GM12878 (cell line): ENCODE data around the gene NEU4. TPM values are rescaled to one million over a fixed set of nuclear protein-coding genes. Genes with fewer than 3 reads are reported as not detected.

Experiments used
- ATAC-seq: fragments of 200-7000 bp; cut with Tn5 transposase; 3 replicates; pipeline ENCODE4 v1.9.1; 2020; ENCODE audit warnings: mild to moderate bottlenecking, moderate library complexity
- BruUV-seq: library from RNA; stranded (reverse); fragments of 400-500 nt; replicated peaks from 2 replicates; lab custom pipeline; 2021; lab: Mats Ljungman, UMichigan
- CTCF ChIA-PET: fragments of 300-600 bp; sonication (Branson Sonifier 250); formaldehyde crosslinking; extraction: SDS; loops from one replicate; lab custom pipeline; 2021; ENCODE audit warnings: inconsistent platforms; lab: Yijun Ruan, JAX
- POLR2A ChIA-PET: fragments of 350-600 bp; formaldehyde crosslinking; extraction: SDS; loops from one replicate; lab custom pipeline; 2021; ENCODE audit warnings: inconsistent platforms; lab: Charles Lee
- RAD21 ChIA-PET: fragments of 300-600 bp; sonication (Branson Sonifier 250); formaldehyde crosslinking; loops from one replicate; lab custom pipeline; 2023; ENCODE audit warnings: antibody characterized with exemption; ENCODE audit not compliant: unreplicated experiment; lab: Charles Lee
- SMC1A ChIA-PET: fragments of 300-600 bp; sonication (Branson Sonifier 250); formaldehyde crosslinking; loops from one replicate; lab custom pipeline; 2023; ENCODE audit not compliant: unreplicated experiment, uncharacterized antibody; lab: Charles Lee
- DNase-seq: peaks from one replicate; pipeline ENCODE4 v3.0.0-alpha.2; 2011; ENCODE audit warnings: low read depth, low spot score
- FAIRE-seq: peaks from 3 replicates; lab custom pipeline; 2011; peaks lifted over from hg19 to GRCh38; lab: Jason Lieb, UNC
- H2AFZ ChIP-seq: 2 replicates; pipeline ENCODE4 v1.6.0; 2011; ENCODE audit warnings: low read depth, low read length, control low read depth; ENCODE audit not compliant: control insufficient read depth
- H3K27ac ChIP-seq: 2 replicates; pipeline ENCODE4 v1.5.1; 2011; ENCODE audit warnings: control low read depth; ENCODE audit not compliant: control insufficient read depth, insufficient read depth
- H3K27me3 ChIP-seq, 2 experiments: replicated peaks in 1 of 2; 2 replicates each; pipeline versions ENCODE4 v1.6.0 to v1.6.1; 2011; ENCODE audit warnings: low read length in 1 of 2; ENCODE audit not compliant: control insufficient read depth in 2 of 2, insufficient read depth in 2 of 2
- H3K36me3 ChIP-seq, 2 experiments: 2 replicates each; pipeline ENCODE4 v1.5.1; 2011; ENCODE audit warnings: low read length in 1 of 2; ENCODE audit not compliant: control insufficient read depth in 2 of 2, insufficient read depth in 2 of 2
- H3K4me1 ChIP-seq: 2 replicates; pipeline ENCODE4 v1.6.1; 2011; ENCODE audit warnings: mild to moderate bottlenecking, low read length, moderate library complexity, mixed read lengths; ENCODE audit not compliant: control insufficient read depth, insufficient read depth
- H3K4me2 ChIP-seq: 2 replicates; pipeline ENCODE4 v1.6.0; 2011; ENCODE audit warnings: control low read depth; ENCODE audit not compliant: control insufficient read depth, insufficient read depth
- H3K4me3 ChIP-seq: fragments of 200-600 bp; sonication (generic); 2 replicates; pipeline ENCODE4 v1.5.1; 2016
- H3K79me2 ChIP-seq: 2 replicates; pipeline ENCODE4 v1.6.0; 2011; ENCODE audit warnings: low read length; ENCODE audit not compliant: control insufficient read depth, insufficient read depth
- H3K9ac ChIP-seq: 2 replicates; pipeline ENCODE4 v1.8.0; 2011; ENCODE audit warnings: low read length, control low read depth, mixed read lengths; ENCODE audit not compliant: control insufficient read depth, insufficient read depth
- H3K9me3 ChIP-seq: replicated peaks from 3 replicates; pipeline ENCODE4 v1.5.1; 2011; ENCODE audit warnings: mild to moderate bottlenecking, low read length; ENCODE audit not compliant: control insufficient read depth, insufficient read depth
- H4K20me1 ChIP-seq: 2 replicates; pipeline ENCODE4 v1.6.0; 2011; ENCODE audit not compliant: control insufficient read depth, insufficient read depth
- CHD2 ChIP-seq: IDR thresholded peaks from 2 replicates; pipeline ENCODE4 v1.6.1; 2011; ENCODE audit warnings: low read depth, low read length, improper control_type of control experiment, borderline replicate concordance
- CHD4 ChIP-seq: fragments of 200-600 bp; sonication (generic); IDR thresholded peaks from 2 replicates; pipeline ENCODE4 v1.6.1; 2016; ENCODE audit warnings: mild to moderate bottlenecking
- PAX8 ChIP-seq: fragments of 450-650 bp; IDR thresholded peaks from 2 replicates; pipeline ENCODE4 v1.6.1; 2017; ENCODE audit warnings: mild to moderate bottlenecking, moderate library complexity
- RB1 ChIP-seq: fragments of 450-650 bp; formaldehyde crosslinking; IDR thresholded peaks from 2 replicates; pipeline ENCODE4 v1.6.1; 2017; ENCODE audit warnings: mild to moderate bottlenecking, borderline replicate concordance
- SMAD1 ChIP-seq: fragments of 450-650 bp; IDR thresholded peaks from 2 replicates; pipeline ENCODE4 v1.6.1; 2018; ENCODE audit warnings: mild to moderate bottlenecking, low read depth; ENCODE audit not compliant: partially characterized antibody
- SMC3 ChIP-seq: IDR thresholded peaks from 2 replicates; pipeline ENCODE4 v1.6.1; 2011; ENCODE audit warnings: low read length, improper control_type of control experiment, borderline replicate concordance
- TCF12 ChIP-seq: IDR thresholded peaks from 2 replicates; pipeline ENCODE4 v1.6.1; 2011; ENCODE audit warnings: low read depth, mild to moderate bottlenecking, low read length
- ZNF207 ChIP-seq: fragments of 450-650 bp; IDR thresholded peaks from 2 replicates; pipeline ENCODE4 v1.6.1; 2014; ENCODE audit warnings: antibody characterized with exemption, mild to moderate bottlenecking, borderline replicate concordance
- ZNF622 ChIP-seq: fragments of 450-650 bp; IDR thresholded peaks from 2 replicates; pipeline ENCODE4 v1.6.1; 2017; ENCODE audit warnings: mild to moderate bottlenecking, inconsistent platforms
- WGBS: methylation state at CpG from one replicate; pipeline ENCODE4 v1.1.6; 2016; ENCODE audit warnings: low lambda C conversion rate; ENCODE audit not compliant: insufficient replicate concordance, insufficient coverage; ENCODE audit errors: missing lambda C conversion rate; 5-methylcytosine and 5-hydroxymethylcytosine counted together
- in situ Hi-C: fragments of 300-500 bp; cut with MboI; formaldehyde crosslinking; loops from 9 replicates; pipeline ENCODE4 v1.14.3; 2018; ENCODE audit warnings: mixed read lengths
- intact Hi-C: fragments of 100-400 bp; cut with micrococcal nuclease; formaldehyde crosslinking; loops from one replicate; pipeline ENCODE4 v1.14.2; 2022; ENCODE audit not compliant: unreplicated experiment
- polyA plus RNA-seq, 11 experiments: library from polyadenylated mRNA; depleted of rRNA in 4 of 11; unstranded in 6 of 11; stranded (reverse) in 5 of 11; fragments of >200 nt; fragmentation: Nextera tagmentation in 4 of 11; fragmentation: Illumina TruSeq in 1 of 11; extraction: Ambion mirVana in 4 of 11; extraction: Trizol in 1 of 11; gene quantifications; 1 replicate in 1 of 11; 2 replicates in 10 of 11; pipeline versions ENCODE4 v1.2.1 to v1.2.3, GENCODE V29; 2011 to 2016; ENCODE audit warnings: inconsistent platforms in 2 of 11, missing spikeins in 2 of 11, low read depth in 1 of 11
- total RNA-seq, 4 experiments: library from RNA; depleted of rRNA in 3 of 4; stranded (reverse); fragments of >200 nt in 3 of 4; fragmentation: Illumina TruSeq in 1 of 4; extraction: Trizol in 1 of 4; gene quantifications; 2 replicates each; pipeline versions ENCODE4 v1.2.1 to v1.2.3, GENCODE V29; 2013 to 2021
- TF ChIP-seq, protein P1 (sequence below): fragments of 450-650 bp; IDR thresholded peaks from 2 replicates; pipeline ENCODE4 v1.6.1; 2018; ENCODE audit warnings: mild to moderate bottlenecking, low read depth, moderate library complexity; ENCODE audit not compliant: partially characterized antibody

The NEU4 gene
- total and polyA plus RNA-seq, 10 of the 15 experiments (the other 5 are each of a cell fraction or from before 2014, with no cell fraction given) = 0.01 to 0.28 (median 0.14) TPM; not detected in 5

DNA sequence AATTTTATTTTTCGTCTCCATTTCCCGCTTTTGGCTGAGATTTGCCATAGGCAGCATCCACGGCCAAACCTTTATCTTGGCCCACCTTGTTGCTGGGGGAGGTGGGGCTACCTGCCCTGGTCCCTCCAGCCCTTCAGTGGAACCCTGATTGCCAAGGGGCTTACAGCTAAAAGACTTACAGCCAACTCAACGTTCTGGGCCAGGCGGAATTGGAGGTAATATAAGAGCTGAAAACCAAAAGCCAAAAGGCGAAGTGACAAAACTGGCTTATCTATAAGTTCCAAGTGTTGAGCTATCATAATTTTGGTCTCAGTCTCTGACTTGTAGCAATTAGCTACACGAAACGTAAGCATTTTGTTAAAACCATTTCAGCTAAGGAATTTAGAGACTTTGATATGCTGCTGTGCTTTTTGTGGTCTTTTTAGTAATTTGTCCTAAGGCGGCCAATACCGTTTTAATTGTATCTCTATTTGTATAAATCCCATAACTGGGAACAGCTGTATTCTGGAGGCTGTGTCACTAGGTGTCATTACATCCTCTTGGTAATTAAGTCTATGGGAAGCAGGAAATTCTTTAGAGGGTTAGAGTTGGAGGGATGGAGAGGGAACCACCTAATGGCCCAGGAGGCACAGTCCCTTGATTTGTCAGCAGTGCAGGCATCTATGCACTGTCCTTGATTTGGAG is 25.7 kb downstream of the NEU4 start:
- intact Hi-C loops = no loop called here
- Histone ChIP-seq H4K20me1 (no peaks in the 10 kb centered on the region), H2AFZ (no peak overlapping the region), H3K4me3 (no peak overlapping the region), H3K9me3 (no peaks in the 10 kb centered on the region; the same call in 2 of the 3 replicates), H3K27ac (no peak overlapping the region), H3K79me2 (no peaks in the 10 kb centered on the region), H3K4me1 (no peaks in the 10 kb centered on the region), H3K36me3 (no peaks in the 10 kb centered on the region), H3K9ac (no peak overlapping the region), H3K27me3 (0 out of 4 replicates have a peak, but pooled peaks cover 0 to 1% of the 10 kb centered on the region in 2 experiments), H3K4me2 (no peak overlapping the region)
- 64% methylated on average over 10 of the region's 10 CpGs for WGBS
- RAD21 ChIA-PET = no interaction called here
- no peak for TF ChIP-seq CHD4
- TF ChIP-seq SMAD1 = no peak
- TF ChIP-seq TCF12 = no peak
- no peak for TF ChIP-seq RB1
- TF ChIP-seq SMC3 = no peak
- POLR2A ChIA-PET = no interaction called here
- DNase-seq (no peak), ATAC-seq (no peak), FAIRE-seq (no peak)
- CTCF ChIA-PET = no interaction called here
- in situ Hi-C loops = no loop called here
- SMC1A ChIA-PET = no interaction called here
- BruUV-seq = no TSS peak

DNA sequence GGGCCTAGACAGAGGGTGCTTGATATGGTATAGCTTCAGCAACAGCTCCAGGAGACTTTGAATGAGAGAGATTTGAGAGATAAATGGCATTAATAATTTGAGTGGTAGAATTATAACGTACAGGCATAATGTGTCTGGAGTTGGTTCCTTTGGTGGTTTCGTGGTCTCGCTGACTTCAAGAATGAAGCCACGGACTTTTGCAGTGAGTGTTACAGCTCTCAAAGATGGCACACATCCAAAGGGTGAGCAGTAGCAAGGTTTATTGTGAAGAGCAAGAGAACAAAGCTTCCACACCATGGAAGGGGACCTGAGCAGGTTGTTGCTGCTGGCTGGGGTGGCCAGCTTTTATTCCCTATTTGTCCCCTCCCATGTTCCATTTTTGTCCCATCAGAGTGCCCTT is 26.6 kb downstream of the NEU4 start:
- TF ChIP-seq CHD2 (no peak), ZNF207 (no peak), ZNF622 (no peak), PAX8 (no peak)
- TF ChIP-seq, protein P1, sequence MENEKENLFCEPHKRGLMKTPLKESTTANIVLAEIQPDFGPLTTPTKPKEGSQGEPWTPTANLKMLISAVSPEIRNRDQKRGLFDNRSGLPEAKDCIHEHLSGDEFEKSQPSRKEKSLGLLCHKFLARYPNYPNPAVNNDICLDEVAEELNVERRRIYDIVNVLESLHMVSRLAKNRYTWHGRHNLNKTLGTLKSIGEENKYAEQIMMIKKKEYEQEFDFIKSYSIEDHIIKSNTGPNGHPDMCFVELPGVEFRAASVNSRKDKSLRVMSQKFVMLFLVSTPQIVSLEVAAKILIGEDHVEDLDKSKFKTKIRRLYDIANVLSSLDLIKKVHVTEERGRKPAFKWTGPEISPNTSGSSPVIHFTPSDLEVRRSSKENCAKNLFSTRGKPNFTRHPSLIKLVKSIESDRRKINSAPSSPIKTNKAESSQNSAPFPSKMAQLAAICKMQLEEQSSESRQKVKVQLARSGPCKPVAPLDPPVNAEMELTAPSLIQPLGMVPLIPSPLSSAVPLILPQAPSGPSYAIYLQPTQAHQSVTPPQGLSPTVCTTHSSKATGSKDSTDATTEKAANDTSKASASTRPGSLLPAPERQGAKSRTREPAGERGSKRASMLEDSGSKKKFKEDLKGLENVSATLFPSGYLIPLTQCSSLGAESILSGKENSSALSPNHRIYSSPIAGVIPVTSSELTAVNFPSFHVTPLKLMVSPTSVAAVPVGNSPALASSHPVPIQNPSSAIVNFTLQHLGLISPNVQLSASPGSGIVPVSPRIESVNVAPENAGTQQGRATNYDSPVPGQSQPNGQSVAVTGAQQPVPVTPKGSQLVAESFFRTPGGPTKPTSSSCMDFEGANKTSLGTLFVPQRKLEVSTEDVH = no peak
- Histone ChIP-seq H4K20me1 (no peaks in the 10 kb centered on the region), H3K27ac (no peak overlapping the region), H3K4me1 (no peaks in the 10 kb centered on the region), H3K4me2 (no peak overlapping the region), H3K9ac (no peak overlapping the region), H3K27me3 (0 out of 4 replicates have a peak, but pooled peaks cover 0 to 1% of the 10 kb centered on the region in 2 experiments), H3K9me3 (no peaks in the 10 kb centered on the region; the same call in 2 of the 3 replicates), H3K79me2 (no peaks in the 10 kb centered on the region), H3K4me3 (no peak overlapping the region), H2AFZ (no peak overlapping the region), H3K36me3 (no peaks in the 10 kb centered on the region)
- BruUV-seq = no TSS peak
- ChIA-PET CTCF (no interaction called here), RAD21 (no interaction called here), SMC1A (no interaction called here), POLR2A (interaction anchor here (0.6 kb wide), 1 partner anchor 129 kb away, joined by 6 read pairs; no protein-coding TSS in a partner anchor)
- 61% methylated on average over 4 of the region's 4 CpGs for WGBS
- ATAC-seq (no peak), DNase-seq (no peak), FAIRE-seq (no peak)
- in situ Hi-C loops (no loop called here), intact Hi-C loops (no loop called here)
